Measurements from ENCODE around the gene EHMT1. TPM values are rescaled to one million over a fixed set of nuclear protein-coding genes. Genes with fewer than 3 reads are reported as not detected.

EHMT1 gene
- total and polyA plus RNA-seq, 2 of the 13 experiments (the other 11 are each of a cell fraction or from before 2014, with no cell fraction given): 23.0 to 27.1 TPM

DNA sequence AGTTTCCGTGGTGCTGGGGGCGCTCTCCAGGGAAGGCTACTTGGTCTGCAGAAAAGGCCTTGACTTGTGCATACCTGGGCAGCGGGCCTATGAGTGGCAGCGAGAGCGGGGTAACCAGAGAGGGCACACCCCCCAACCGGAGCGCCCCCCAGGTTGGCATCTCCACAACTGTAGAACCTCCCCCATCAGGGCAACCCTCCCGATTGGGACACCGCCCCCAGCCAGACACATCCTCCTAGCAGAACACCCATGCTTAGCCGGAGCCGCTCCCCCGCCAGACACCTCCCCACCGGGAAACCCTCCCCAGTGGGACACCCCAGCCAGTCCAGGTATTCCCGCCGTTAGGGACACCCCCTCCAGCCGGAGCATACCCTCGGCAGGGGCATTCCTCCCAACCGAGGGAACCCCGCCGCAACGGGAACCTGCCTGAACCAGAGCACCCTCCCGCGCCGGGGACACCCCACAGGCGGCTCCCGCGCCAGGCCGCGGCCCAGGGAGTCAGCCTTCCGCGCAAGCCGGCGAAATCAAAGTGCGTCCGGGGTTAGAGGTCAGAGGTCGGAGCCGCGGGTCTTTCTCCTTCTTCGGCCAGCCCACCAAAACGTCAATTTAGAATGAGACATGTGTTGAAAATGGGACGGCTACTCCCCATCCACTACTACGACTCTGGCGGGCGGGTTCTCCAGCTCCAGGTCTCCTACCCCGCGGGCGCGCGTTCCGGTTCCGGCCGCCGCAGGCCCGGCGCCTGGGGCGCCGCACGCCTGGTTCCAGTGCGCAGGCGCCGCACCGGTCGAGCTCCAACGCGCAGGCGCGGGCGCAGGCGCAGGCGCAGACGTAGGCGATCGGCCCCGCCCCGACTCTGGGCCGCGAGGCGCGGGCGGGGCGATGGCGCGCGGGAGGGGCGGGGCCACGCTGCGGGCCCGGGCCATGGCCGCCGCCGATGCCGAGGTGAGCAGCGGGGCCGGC lies at the start of gene EHMT1 (continued):
- TF ChIP-seq ZIK1 (CRISPR knock-in tag; IDR thresholded peaks at IDR 0.05; ENCODE audit: borderline replicate concordance, low read depth) (0 out of 2 replicates have a peak, but pooled peaks have one; percentile 44), POGK (CRISPR knock-in tag; conservative IDR thresholded peaks at IDR 0.05) (peak; percentile 47; the same call in 1 of the 2 replicates), TAF1 (CRISPR knock-in tag; IDR thresholded peaks at IDR 0.05) (peak; percentile 61), NONO (IDR thresholded peaks at IDR 0.05) (no peak), NONO (CRISPR knock-in tag; conservative IDR thresholded peaks at IDR 0.05) (0 out of 2 replicates have a peak, but pooled peaks have one; percentile 17), NR2F2 (IDR thresholded peaks at IDR 0.05; ENCODE audit: borderline replicate concordance, low read depth) (0 out of 2 replicates have a peak, but pooled peaks have one; percentile 40), TBX3 (IDR thresholded peaks at IDR 0.05; ENCODE audit: borderline replicate concordance) (no peak), ZNF335 (CRISPR knock-in tag; IDR thresholded peaks at IDR 0.05) (0 out of 2 replicates have a peak, but pooled peaks have one; percentile 44), KLF15 (CRISPR knock-in tag; IDR thresholded peaks at IDR 0.05; ENCODE audit: borderline replicate concordance) (no peak), ZNF678 (CRISPR knock-in tag; IDR thresholded peaks at IDR 0.05) (no peak), ZNF792 (CRISPR knock-in tag; IDR thresholded peaks at IDR 0.05) (0 out of 2 replicates have a peak, but pooled peaks have one; percentile 22), ZNF547 (CRISPR knock-in tag; IDR thresholded peaks at IDR 0.05) (peak; percentile 48; the same call in 1 of the 2 replicates), ZNF460 (CRISPR knock-in tag; IDR thresholded peaks at IDR 0.05; ENCODE audit: borderline replicate concordance) (no peak), ZNF891 (CRISPR knock-in tag; IDR thresholded peaks at IDR 0.05) (peak; percentile 18; the same call in 1 of the 2 replicates), PRDM15 (CRISPR knock-in tag; IDR thresholded peaks at IDR 0.05) (peak; percentile 35; the same call in 1 of the 2 replicates), WIZ (CRISPR knock-in tag; IDR thresholded peaks at IDR 0.05) (no peak), SNAPC5 (CRISPR knock-in tag; IDR thresholded peaks at IDR 0.05; ENCODE audit: borderline replicate concordance) (no peak)
- TF ChIP-seq, protein P1, sequence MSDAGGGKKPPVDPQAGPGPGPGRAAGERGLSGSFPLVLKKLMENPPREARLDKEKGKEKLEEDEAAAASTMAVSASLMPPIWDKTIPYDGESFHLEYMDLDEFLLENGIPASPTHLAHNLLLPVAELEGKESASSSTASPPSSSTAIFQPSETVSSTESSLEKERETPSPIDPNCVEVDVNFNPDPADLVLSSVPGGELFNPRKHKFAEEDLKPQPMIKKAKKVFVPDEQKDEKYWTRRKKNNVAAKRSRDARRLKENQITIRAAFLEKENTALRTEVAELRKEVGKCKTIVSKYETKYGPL (CRISPR knock-in tag; IDR thresholded peaks at IDR 0.05): peak; percentile 68; the same call in 1 of the 2 replicates
- TF ChIP-seq, protein P2, sequence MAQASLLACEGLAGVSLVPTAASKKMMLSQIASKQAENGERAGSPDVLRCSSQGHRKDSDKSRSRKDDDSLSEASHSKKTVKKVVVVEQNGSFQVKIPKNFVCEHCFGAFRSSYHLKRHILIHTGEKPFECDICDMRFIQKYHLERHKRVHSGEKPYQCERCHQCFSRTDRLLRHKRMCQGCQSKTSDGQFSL (CRISPR knock-in tag; IDR thresholded peaks at IDR 0.05): no peak
- TF ChIP-seq, protein P3, sequence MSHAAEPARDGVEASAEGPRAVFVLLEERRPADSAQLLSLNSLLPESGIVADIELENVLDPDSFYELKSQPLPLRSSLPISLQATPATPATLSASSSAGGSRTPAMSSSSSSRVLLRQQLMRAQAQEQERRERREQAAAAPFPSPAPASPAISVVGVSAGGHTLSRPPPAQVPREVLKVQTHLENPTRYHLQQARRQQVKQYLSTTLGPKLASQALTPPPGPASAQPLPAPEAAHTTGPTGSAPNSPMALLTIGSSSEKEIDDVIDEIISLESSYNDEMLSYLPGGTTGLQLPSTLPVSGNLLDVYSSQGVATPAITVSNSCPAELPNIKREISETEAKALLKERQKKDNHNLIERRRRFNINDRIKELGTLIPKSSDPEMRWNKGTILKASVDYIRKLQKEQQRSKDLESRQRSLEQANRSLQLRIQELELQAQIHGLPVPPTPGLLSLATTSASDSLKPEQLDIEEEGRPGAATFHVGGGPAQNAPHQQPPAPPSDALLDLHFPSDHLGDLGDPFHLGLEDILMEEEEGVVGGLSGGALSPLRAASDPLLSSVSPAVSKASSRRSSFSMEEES (CRISPR knock-in tag; IDR thresholded peaks at IDR 0.05): 0 out of 2 replicates have a peak, but pooled peaks have one; percentile 14

Data from HepG2 (cell line).